ENCODE data around the gene ADAMTS6.
"Not testable (repeated sequence)": the region's sequence is repeated elsewhere in the genome, so short reads cannot be mapped to it uniquely, and the experiment has no call there.

Gene ADAMTS6

DNA sequence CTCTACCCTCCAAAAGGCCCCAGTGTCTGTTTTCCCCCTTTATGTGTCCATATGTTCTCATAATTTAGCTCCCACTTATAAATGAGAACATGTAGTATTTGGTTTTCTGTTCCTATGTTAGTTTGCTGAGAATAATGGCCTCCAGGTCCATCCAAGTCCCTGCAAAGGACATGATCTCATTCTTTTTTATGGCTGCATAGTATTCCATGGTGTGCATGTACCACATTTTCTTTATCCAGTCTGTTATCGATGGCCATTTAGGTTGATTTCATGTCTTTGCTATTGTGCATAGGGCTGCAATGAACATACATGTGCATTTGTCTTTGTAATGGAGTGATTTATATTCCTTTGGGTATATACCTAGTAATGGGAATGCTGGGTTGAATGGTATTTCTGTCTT is 161.0 kb downstream of the ADAMTS6 start:
- H3K27ac Mint-ChIP-seq; ATAC-seq (ENCODE audit: low read depth); H3K36me3 Mint-ChIP-seq; H3K4me1 Mint-ChIP-seq; H3K27me3 Mint-ChIP-seq; H3K9me3 Mint-ChIP-seq; DNase-seq (ENCODE audit: low spot score in 2 of 2); H3K4me3 Mint-ChIP-seq: not testable (repeated sequence)

DNA sequence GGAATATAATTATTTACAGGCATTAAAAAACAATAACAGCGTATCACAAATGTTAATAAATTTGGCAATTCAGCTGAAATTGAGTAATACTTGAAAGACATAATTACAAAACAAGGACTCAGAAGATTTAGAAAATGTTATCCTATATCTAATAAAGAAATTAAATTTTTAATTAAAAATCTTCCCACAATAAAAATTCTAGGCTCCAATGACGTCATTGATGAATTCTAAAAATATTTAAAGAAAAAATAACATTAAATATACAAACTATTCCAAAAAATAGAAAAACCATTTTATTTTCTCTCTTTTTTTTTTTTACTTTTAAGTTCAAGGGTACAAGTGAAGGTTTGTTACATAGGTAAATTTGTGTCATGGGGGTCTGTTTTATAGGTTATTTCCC is 161.5 kb downstream of the ADAMTS6 start:
- no peak for DNase-seq (ENCODE audit: low spot score in 2 of 2)
- ATAC-seq (ENCODE audit: low read depth), result no peak
- no peak overlapping the region for H3K27ac Mint-ChIP-seq
- H3K4me1 Mint-ChIP-seq, result no peaks in the 10 kb centered on the region
- no peaks in the 10 kb centered on the region for H3K27me3 Mint-ChIP-seq
- no peak overlapping the region for H3K4me3 Mint-ChIP-seq
- H3K36me3 Mint-ChIP-seq, result no peaks in the 10 kb centered on the region
- no peaks in the 10 kb centered on the region for H3K9me3 Mint-ChIP-seq

DNA sequence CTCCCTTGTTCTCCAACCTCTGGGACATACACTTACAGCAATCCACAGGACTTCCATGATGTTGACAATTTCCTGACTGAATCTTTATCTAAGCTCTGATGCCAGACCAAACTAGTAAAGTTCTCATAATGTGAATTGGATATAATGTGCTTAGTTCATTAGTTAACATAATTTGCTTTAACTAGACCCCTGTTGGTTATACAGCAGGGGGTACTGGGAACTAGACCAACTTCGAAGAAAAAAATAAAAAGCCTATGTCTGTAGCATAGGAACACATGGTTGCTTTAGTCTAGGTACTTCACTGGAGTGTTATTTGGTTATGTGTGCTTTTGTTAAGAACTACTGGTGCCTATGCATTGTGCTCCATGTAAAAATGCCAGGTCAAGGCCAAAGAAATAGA is 173.8 kb downstream of the ADAMTS6 start:
- Mint-ChIP-seq H3K27ac (no peak overlapping the region), H3K27me3 (no peaks in the 10 kb centered on the region), H3K36me3 (no peaks in the 10 kb centered on the region), H3K4me1 (no peaks in the 10 kb centered on the region), H3K4me3 (no peak overlapping the region), H3K9me3 (no peaks in the 10 kb centered on the region)
- ATAC-seq (ENCODE audit: low read depth) (no peak), DNase-seq (ENCODE audit: low spot score in 2 of 2) (no peak)

DNA sequence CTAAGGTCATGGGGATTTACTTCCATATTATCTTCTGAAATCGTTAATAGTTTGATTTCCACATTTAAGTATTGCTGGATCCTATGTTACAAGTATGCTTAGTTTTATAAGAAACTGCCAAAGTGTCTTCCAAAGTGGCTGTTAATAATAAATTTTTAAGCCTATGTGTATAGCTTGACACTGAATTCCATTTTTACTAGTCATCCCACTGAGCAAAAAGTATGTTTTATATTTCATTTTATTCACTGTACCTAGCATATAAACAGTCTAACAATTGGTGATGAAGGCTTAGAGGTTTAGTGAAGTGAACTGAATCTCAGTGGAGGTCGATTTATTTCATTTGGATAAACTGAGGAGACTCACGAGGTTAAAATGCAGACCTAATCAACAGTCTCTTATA is 174.6 kb downstream of the ADAMTS6 start:
- Mint-ChIP-seq H3K27ac (no peak overlapping the region), H3K36me3 (no peaks in the 10 kb centered on the region), H3K4me3 (no peak overlapping the region), H3K4me1 (no peaks in the 10 kb centered on the region), H3K27me3 (no peaks in the 10 kb centered on the region), H3K9me3 (no peaks in the 10 kb centered on the region)
- ATAC-seq (ENCODE audit: low read depth) (no peak), DNase-seq (ENCODE audit: low spot score in 2 of 2) (no peak)

GRCh38 chr5:65305913-65306312 is 175.8 kb downstream of the ADAMTS6 start:
- Mint-ChIP-seq H3K27me3 (no peaks in the 10 kb centered on the region), H3K4me3 (no peak overlapping the region), H3K27ac (no peak overlapping the region), H3K36me3 (no peaks in the 10 kb centered on the region), H3K9me3 (no peaks in the 10 kb centered on the region), H3K4me1 (no peaks in the 10 kb centered on the region)
- ATAC-seq (ENCODE audit: low read depth) (no peak), DNase-seq (ENCODE audit: low spot score in 2 of 2) (no peak)

DNA sequence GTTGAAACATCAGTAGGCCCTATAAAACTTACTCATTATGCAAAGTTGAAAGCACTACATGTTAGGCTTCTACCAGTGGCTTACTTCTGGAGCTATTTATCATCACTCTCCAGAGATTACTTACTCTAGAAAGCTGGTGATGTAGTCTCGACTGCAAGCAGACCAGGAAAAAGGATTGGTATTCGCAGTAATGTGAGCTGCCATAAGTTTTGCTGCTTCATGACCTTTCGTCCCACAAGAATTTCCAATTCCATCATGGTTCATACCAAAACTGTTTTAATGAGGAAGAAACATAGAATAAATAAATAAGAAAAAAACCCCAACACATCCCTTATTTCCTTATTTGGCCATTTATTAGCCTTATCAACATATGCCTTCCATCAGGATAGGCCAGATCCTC is 181.9 kb downstream of the ADAMTS6 start:
- H3K4me3 Mint-ChIP-seq, result no peak overlapping the region
- H3K9me3 Mint-ChIP-seq, result no peaks in the 10 kb centered on the region
- ATAC-seq (ENCODE audit: low read depth), result no peak
- no peak for DNase-seq (ENCODE audit: low spot score in 2 of 2)
- H3K36me3 Mint-ChIP-seq, result peaks cover 2% of the 10 kb centered on the region
- H3K4me1 Mint-ChIP-seq, result no peaks in the 10 kb centered on the region
- H3K27ac Mint-ChIP-seq, result no peak overlapping the region
- H3K27me3 Mint-ChIP-seq, result no peaks in the 10 kb centered on the region

DNA sequence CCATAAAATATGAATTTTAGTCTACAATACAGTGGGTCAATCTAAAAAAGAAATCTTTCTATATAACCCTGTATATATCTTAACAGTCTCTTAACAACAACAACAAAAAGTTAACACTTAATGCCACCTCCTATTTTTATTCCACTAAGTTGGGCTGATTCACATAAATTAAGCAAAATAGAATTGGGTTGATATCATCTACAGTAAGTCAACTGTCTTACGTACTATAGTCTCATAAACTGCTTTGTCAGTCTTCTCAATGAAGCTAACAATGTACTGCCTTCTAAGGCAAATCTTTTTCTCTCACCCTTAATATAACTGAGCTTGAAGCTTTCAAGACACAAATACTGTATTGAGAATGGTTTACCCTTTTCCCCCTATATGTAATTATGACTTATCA is 185.7 kb downstream of the ADAMTS6 start:
- no peak for ATAC-seq (ENCODE audit: low read depth)
- H3K4me1 Mint-ChIP-seq, result no peaks in the 10 kb centered on the region
- H3K9me3 Mint-ChIP-seq, result no peaks in the 10 kb centered on the region
- no peak overlapping the region for H3K4me3 Mint-ChIP-seq
- peaks cover 2% of the 10 kb centered on the region for H3K36me3 Mint-ChIP-seq
- H3K27me3 Mint-ChIP-seq, result no peaks in the 10 kb centered on the region
- DNase-seq (ENCODE audit: low spot score in 2 of 2), result no peak
- no peak overlapping the region for H3K27ac Mint-ChIP-seq

- DNase-seq (ENCODE audit: low spot score in 2 of 2) (no peak), ATAC-seq (ENCODE audit: low read depth) (no peak)
- Mint-ChIP-seq H3K4me3 (no peak overlapping the region), H3K4me1 (no peaks in the 10 kb centered on the region), H3K9me3 (no peaks in the 10 kb centered on the region), H3K36me3 (peaks cover 2% of the 10 kb centered on the region), H3K27ac (no peak overlapping the region), H3K27me3 (no peaks in the 10 kb centered on the region)
Measured at GRCh38 chr5:65292196-65292595, 189.5 kb downstream of the ADAMTS6 start.

DNA sequence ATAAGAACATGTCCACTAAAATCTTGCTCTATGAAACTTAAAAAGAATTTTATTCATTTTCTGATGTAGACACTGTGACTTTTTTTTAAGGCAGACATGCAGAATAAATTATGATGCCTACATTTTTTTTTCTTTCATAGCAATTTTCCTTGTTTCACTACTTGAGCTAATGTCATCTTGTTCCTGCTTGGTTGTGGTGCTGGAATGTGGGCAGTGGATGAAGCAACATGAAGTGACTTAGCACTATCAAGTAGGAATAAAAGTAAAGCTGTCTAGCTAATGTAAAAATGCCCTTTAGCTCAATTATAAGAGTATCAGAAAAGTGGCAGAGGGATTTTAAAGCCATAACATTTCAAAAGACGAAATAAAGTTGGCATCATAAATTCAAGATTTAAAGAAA is 191.0 kb downstream of the ADAMTS6 start:
- Mint-ChIP-seq H3K9me3 (no peaks in the 10 kb centered on the region), H3K4me1 (no peaks in the 10 kb centered on the region), H3K36me3 (peaks cover 2% of the 10 kb centered on the region), H3K4me3 (no peak overlapping the region), H3K27me3 (no peaks in the 10 kb centered on the region), H3K27ac (no peak overlapping the region)
- no peak for DNase-seq (ENCODE audit: low spot score in 2 of 2)
- ATAC-seq (ENCODE audit: low read depth), result no peak

- no peak for DNase-seq (ENCODE audit: low spot score in 2 of 2)
- H3K4me3 Mint-ChIP-seq, result no peak overlapping the region
- H3K27me3 Mint-ChIP-seq, result no peaks in the 10 kb centered on the region
- ATAC-seq (ENCODE audit: low read depth), result no peak
- no peaks in the 10 kb centered on the region for H3K4me1 Mint-ChIP-seq
- H3K27ac Mint-ChIP-seq, result no peak overlapping the region
- no peaks in the 10 kb centered on the region for H3K9me3 Mint-ChIP-seq
- peaks cover 2% of the 10 kb centered on the region for H3K36me3 Mint-ChIP-seq
Measured at GRCh38 chr5:65288657-65289056, 193.1 kb downstream of the ADAMTS6 start.

DNA sequence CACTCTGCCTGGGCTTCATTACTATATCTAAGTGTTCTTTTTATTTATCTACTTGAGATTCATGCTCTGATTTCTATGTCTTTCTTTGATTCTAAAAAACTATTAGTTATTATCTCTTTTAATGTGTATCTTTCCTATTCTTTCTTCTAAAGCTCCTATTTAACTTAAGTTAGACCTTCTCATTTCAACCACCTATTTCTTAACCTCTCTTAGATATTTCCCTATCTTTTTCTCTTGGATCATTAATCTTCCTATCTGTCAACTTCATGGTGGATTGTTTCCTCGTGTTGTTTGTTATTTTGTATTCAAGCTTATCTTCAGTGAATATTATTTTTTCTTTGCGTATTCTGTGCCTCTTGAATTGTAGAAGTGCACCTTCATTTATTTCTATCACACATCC is 202.1 kb downstream of the ADAMTS6 start:
- Mint-ChIP-seq H3K9me3 (peaks cover 3% of the 10 kb centered on the region), H3K36me3 (peaks cover 3% of the 10 kb centered on the region), H3K4me3 (no peak overlapping the region), H3K4me1 (no peaks in the 10 kb centered on the region), H3K27ac (no peak overlapping the region), H3K27me3 (no peaks in the 10 kb centered on the region)
- DNase-seq (ENCODE audit: low spot score in 2 of 2) (no peak), ATAC-seq (ENCODE audit: low read depth) (no peak)

GRCh38 chr5:65276178-65276890 is 205.4 kb downstream of the ADAMTS6 start:
- H3K4me1 Mint-ChIP-seq, result no peaks in the 10 kb centered on the region
- no peak for ATAC-seq (ENCODE audit: low read depth)
- no peaks in the 10 kb centered on the region for H3K27me3 Mint-ChIP-seq

GRCh38 chr5:65271906-65272305 is 209.8 kb downstream of the ADAMTS6 start:
- H3K27ac Mint-ChIP-seq, result no peak overlapping the region
- H3K4me3 Mint-ChIP-seq, result no peak overlapping the region
- DNase-seq (ENCODE audit: low spot score in 2 of 2), result no peak
- no peaks in the 10 kb centered on the region for H3K36me3 Mint-ChIP-seq
- no peaks in the 10 kb centered on the region for H3K4me1 Mint-ChIP-seq
- H3K27me3 Mint-ChIP-seq, result no peaks in the 10 kb centered on the region
- no peak for ATAC-seq (ENCODE audit: low read depth)
- no peaks in the 10 kb centered on the region for H3K9me3 Mint-ChIP-seq

More at GRCh38 chr5:65276178-65276890, 205.4 kb downstream of the ADAMTS6 start:
- Mint-ChIP-seq H3K9me3 (peaks cover 3% of the 10 kb centered on the region), H3K4me3 (no peak overlapping the region), H3K36me3 (peaks cover 3% of the 10 kb centered on the region), H3K27ac (no peak overlapping the region)
- DNase-seq (ENCODE audit: low spot score in 2 of 2), result no peak

DNA sequence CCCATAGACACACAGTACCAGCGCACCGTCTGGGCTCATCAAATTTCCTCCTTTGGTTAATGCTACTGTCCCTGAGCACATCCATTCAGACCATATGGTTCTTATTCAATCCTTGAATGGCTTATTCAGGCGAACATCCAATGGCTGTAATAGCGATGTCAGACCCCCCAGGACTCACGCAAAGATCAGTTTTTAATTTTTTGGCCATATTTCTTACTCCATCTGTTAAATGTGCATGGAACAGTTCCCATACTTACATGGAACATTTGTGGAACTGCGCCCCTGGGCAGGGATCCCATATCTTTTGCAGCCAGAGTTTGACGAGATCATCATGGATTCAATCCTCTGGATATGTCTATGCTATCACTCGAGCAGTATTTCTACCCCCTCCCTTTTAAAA is 213.2 kb downstream of the ADAMTS6 start:
- H3K27ac Mint-ChIP-seq, result no peak overlapping the region
- no peaks in the 10 kb centered on the region for H3K36me3 Mint-ChIP-seq
- H3K27me3 Mint-ChIP-seq, result no peaks in the 10 kb centered on the region
- no peak for ATAC-seq (ENCODE audit: low read depth)
- no peaks in the 10 kb centered on the region for H3K9me3 Mint-ChIP-seq
- no peaks in the 10 kb centered on the region for H3K4me1 Mint-ChIP-seq
- H3K4me3 Mint-ChIP-seq, result no peak overlapping the region
- DNase-seq (ENCODE audit: low spot score in 2 of 2), result no peak

- Mint-ChIP-seq H3K4me1 (no peaks in the 10 kb centered on the region), H3K27me3 (no peaks in the 10 kb centered on the region), H3K9me3 (no peaks in the 10 kb centered on the region), H3K4me3 (no peak overlapping the region), H3K27ac (no peak overlapping the region), H3K36me3 (peaks cover 8% of the 10 kb centered on the region)
- no peak for DNase-seq (ENCODE audit: low spot score in 2 of 2)
- no peak for ATAC-seq (ENCODE audit: low read depth)
Measured at GRCh38 chr5:65264420-65264819, 217.3 kb downstream of the ADAMTS6 start.

Data from memory B cell (primary cell).